ENCODE measurements around the gene COX10. TPM values are rescaled to one million over a fixed set of nuclear protein-coding genes. Genes with fewer than 3 reads are reported as not detected.

The COX10 gene
- total RNA-seq, 4 donors from 2014 or later, result 20.3 to 27.2 (median 22.0) TPM

- Histone ChIP-seq H3K9me3 (no peaks in the 10 kb centered on the region), H3K4me3 (no peak overlapping the region), H3K27me3 (no peaks in the 10 kb centered on the region), H3K27ac (replicated peaks in 1 of 4) (no peak overlapping the region), H3K4me1 (peaks cover 22 to 30% (median 27%) of the 10 kb centered on the region in 4 donors), H3K36me3 (peaks cover 6 to 38% (median 14%) of the 10 kb centered on the region in 4 donors)
- DNase-seq (ENCODE audit: extremely low spot score), result no peak
- WGBS, result 81% methylated on average over 5 of the region's 5 CpGs
- intact Hi-C loops (cut with DNase I), result no loop called here
- no peak for TF ChIP-seq POLR2A (IDR thresholded peaks at IDR 0.05; ENCODE audit: low read depth)
- no peak for TF ChIP-seq EP300 (IDR thresholded peaks at IDR 0.05)
- TF ChIP-seq POLR2AphosphoS5 (IDR thresholded peaks at IDR 0.05), result no peak
- TF ChIP-seq, protein P1, sequence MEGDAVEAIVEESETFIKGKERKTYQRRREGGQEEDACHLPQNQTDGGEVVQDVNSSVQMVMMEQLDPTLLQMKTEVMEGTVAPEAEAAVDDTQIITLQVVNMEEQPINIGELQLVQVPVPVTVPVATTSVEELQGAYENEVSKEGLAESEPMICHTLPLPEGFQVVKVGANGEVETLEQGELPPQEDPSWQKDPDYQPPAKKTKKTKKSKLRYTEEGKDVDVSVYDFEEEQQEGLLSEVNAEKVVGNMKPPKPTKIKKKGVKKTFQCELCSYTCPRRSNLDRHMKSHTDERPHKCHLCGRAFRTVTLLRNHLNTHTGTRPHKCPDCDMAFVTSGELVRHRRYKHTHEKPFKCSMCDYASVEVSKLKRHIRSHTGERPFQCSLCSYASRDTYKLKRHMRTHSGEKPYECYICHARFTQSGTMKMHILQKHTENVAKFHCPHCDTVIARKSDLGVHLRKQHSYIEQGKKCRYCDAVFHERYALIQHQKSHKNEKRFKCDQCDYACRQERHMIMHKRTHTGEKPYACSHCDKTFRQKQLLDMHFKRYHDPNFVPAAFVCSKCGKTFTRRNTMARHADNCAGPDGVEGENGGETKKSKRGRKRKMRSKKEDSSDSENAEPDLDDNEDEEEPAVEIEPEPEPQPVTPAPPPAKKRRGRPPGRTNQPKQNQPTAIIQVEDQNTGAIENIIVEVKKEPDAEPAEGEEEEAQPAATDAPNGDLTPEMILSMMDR (IDR thresholded peaks at IDR 0.05), result no peak
These were observed 3.6 kb downstream of the COX10 start for GRCh38 chr17:14072881-14073280.

DNA sequence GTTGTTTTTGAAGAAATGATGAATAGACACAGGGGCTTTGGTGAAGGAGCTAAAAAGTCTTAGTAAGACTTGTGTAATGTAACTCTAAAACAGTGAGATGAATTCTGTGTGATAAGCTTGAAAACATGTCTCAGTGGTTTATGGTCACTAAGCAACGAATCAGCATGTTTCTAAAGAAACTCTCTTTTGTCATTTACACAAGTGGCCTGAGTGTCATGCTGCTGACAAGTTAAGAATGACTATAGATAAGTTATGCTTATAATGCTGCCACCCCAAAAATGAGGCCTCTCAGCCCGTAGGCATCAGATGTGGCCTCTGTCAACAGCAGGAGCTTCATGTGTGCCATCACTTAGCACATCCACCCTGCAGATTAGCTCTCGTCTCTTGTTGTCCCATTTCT, 8.7 kb downstream of the COX10 start:
- no peaks in the 10 kb centered on the region for H3K9me3 ChIP-seq
- DNase-seq (ENCODE audit: extremely low spot score), result no peak
- peaks cover 14 to 62% (median 25%) of the 10 kb centered on the region in 4 donors for H3K36me3 ChIP-seq
- peaks cover 6 to 12% (median 10%) of the 10 kb centered on the region in 4 donors for H3K4me1 ChIP-seq
- TF ChIP-seq, protein P1 (IDR thresholded peaks at IDR 0.05), result no peak
- TF ChIP-seq EP300 (IDR thresholded peaks at IDR 0.05) (no peak), POLR2A (IDR thresholded peaks at IDR 0.05; ENCODE audit: low read depth) (no peak), POLR2AphosphoS5 (IDR thresholded peaks at IDR 0.05) (no peak)
- H3K27me3 ChIP-seq, result no peaks in the 10 kb centered on the region
- 90% methylated on average over 3 of the region's 3 CpGs for WGBS
- H3K27ac ChIP-seq (replicated peaks in 1 of 4), result no peak overlapping the region
- intact Hi-C loops (cut with DNase I), result loop anchor here (5.0 kb wide), 1 partner anchor 224 kb away; the partner anchor contains the start of gene HS3ST3B1
- H3K4me3 ChIP-seq, result no peak overlapping the region

DNA sequence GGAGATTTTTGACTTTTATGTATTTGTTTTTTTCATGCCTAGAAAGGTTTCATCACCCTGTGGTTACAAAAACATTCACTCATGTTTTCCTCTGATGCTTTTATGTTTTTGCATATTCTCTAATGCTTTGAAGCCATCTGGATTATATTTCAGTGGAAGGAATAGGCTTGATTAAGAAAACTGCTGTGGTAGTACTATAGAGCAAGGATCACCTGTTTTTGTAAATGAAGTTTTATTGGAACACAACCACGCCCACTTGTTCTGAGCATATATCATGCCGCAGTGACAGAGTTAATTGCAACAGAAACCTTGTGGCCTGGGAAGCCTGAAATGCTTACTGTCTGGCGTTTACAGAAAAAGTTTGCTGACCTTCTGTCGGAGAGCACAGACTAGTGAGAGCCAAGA, 11.5 kb downstream of the COX10 start:
- WGBS, result 84% methylated on average over 4 of the region's 4 CpGs
- H3K9me3 ChIP-seq, result no peaks in the 10 kb centered on the region
- no peak for DNase-seq (ENCODE audit: extremely low spot score)
- no peaks in the 10 kb centered on the region for H3K27me3 ChIP-seq
- H3K27ac ChIP-seq (replicated peaks in 1 of 4), result no peak overlapping the region
- peaks cover 8 to 26% (median 19%) of the 10 kb centered on the region in 4 donors for H3K4me1 ChIP-seq
- no peak for TF ChIP-seq POLR2AphosphoS5 (IDR thresholded peaks at IDR 0.05)
- TF ChIP-seq, protein P1 (IDR thresholded peaks at IDR 0.05), result no peak
- no peak for TF ChIP-seq POLR2A (IDR thresholded peaks at IDR 0.05; ENCODE audit: low read depth)
- no peak for TF ChIP-seq EP300 (IDR thresholded peaks at IDR 0.05)
- intact Hi-C loops (cut with DNase I), result no loop called here
- H3K36me3 ChIP-seq, result peaks cover 8 to 43% (median 24%) of the 10 kb centered on the region in 4 donors
- H3K4me3 ChIP-seq, result no peak overlapping the region

DNA sequence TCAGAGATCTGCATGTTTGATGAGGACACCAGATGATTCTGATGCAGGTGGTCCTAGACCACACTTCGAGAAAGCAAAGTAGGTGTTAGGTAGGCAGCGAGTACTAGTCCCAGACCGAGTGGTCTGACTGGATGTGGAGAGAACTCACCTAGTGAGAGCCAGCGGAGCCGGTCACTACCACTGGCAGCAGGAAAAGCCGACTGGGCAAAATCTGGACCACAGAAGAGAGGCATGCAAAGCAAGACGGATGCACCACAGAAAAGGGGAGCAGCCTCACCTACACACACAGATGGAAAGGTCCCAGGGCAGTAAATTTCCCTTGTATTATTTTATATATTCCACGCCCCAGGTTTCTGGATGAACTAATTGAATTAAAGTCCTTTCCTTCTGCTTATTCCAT, 13.5 kb downstream of the COX10 start:
- TF ChIP-seq POLR2A (IDR thresholded peaks at IDR 0.05; ENCODE audit: low read depth) (no peak), EP300 (IDR thresholded peaks at IDR 0.05) (no peak), POLR2AphosphoS5 (IDR thresholded peaks at IDR 0.05) (no peak)
- TF ChIP-seq, protein P1 (IDR thresholded peaks at IDR 0.05), result no peak
- H3K27ac ChIP-seq (replicated peaks in 1 of 4), result peak overlapping the region in 1 of 4 donors; percentile 29
- no peak overlapping the region for H3K4me3 ChIP-seq
- H3K9me3 ChIP-seq, result no peaks in the 10 kb centered on the region
- H3K4me1 ChIP-seq, result peaks cover 8 to 26% (median 19%) of the 10 kb centered on the region in 4 donors
- 94% methylated on average over 8 of the region's 8 CpGs for WGBS
- intact Hi-C loops (cut with DNase I), result no loop called here
- DNase-seq (ENCODE audit: extremely low spot score), result no peak
- peaks cover 8 to 24% (median 11%) of the 10 kb centered on the region in 4 donors for H3K36me3 ChIP-seq
- H3K27me3 ChIP-seq, result no peaks in the 10 kb centered on the region

DNA sequence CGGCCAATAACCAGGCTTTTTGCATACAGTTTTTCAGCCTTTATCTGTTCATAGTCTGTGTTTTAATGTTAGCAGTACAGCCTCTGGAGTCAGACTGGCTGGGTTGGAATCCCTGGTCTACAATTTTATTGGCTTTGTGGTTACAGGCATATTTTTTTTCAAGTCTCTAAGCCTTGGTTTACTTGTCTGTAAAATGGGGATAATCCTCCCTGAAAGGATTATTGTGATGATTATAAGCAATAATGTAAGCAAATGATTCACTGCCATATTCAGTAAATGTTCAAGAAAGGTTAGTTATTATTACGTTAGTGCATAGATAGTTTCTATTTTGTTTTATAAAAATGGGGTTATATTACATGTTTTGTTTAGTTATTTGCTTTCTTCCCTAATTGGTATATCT, 15.7 kb downstream of the COX10 start:
- Histone ChIP-seq H3K36me3 (peaks cover 0 to 5% (median 0%) of the 10 kb centered on the region in 4 donors), H3K4me3 (no peak overlapping the region), H3K27me3 (no peaks in the 10 kb centered on the region), H3K9me3 (no peaks in the 10 kb centered on the region), H3K27ac (replicated peaks in 1 of 4) (no peak overlapping the region), H3K4me1 (peaks cover 8 to 32% (median 19%) of the 10 kb centered on the region in 4 donors)
- intact Hi-C loops (cut with DNase I), result no loop called here
- no peak for DNase-seq (ENCODE audit: extremely low spot score)
- 97% methylated on average over 2 of the region's 2 CpGs for WGBS
- TF ChIP-seq, protein P1 (IDR thresholded peaks at IDR 0.05), result no peak
- TF ChIP-seq POLR2A (IDR thresholded peaks at IDR 0.05; ENCODE audit: low read depth) (no peak), EP300 (IDR thresholded peaks at IDR 0.05) (no peak), POLR2AphosphoS5 (IDR thresholded peaks at IDR 0.05) (no peak)

All from esophagus muscularis mucosa (tissue), 4 donors.